HG02840 (cell line): ENCODE data around the gene RSBN1L.
A peak's percentile ranks its signal among the peaks of the same experiment; 100 is the strongest.

Experiments
- ATAC-seq: cut with Tn5 transposase; IDR thresholded peaks from one replicate; pipeline ENCODE4 v1.9.1; 2021; ENCODE audit warnings: mild to moderate bottlenecking, moderate library complexity, moderate number of reproducible peaks; ENCODE audit not compliant: unreplicated experiment, low FRiP score

The RSBN1L gene

DNA sequence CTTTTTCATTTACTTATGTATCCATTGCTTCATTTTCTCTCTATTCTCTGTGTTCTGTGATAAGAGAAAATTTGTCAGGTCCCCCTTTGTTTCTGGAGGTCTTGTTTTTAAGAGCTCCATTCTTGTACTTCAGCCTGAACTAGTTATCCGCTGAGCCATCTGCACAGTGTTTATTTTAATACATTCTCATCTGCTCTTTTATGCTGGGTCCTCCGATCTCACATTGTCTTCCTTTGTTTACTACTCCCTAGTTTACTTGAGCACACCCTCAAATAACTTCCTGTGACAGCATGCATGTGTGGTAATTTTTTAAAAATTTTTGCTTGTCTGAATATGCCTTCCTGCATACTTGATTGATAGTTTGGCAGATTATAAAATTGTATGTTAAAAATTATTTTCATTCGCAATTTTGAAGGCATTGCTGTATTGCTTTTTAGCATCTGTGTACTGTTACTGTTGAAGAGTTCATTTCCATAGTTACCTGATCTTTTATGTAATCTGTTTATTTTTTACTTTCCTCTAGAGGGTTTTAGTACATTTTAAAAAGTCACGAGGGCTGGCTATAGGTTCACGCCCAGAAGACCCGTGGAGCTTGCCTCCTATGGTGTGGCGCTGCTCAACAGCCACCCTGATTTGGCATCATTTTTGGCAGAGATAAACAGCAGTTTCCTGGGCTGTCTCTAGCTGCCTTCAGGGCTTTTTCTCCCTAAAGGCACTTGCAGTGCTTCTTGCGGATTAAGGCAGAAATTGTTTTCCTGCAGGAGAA is 31.9 kb downstream of the RSBN1L start:
- no peak for ATAC-seq

GRCh38 chr7:77729574-77730348 is 33.5 kb downstream of the RSBN1L start:
- ATAC-seq = no peak

DNA sequence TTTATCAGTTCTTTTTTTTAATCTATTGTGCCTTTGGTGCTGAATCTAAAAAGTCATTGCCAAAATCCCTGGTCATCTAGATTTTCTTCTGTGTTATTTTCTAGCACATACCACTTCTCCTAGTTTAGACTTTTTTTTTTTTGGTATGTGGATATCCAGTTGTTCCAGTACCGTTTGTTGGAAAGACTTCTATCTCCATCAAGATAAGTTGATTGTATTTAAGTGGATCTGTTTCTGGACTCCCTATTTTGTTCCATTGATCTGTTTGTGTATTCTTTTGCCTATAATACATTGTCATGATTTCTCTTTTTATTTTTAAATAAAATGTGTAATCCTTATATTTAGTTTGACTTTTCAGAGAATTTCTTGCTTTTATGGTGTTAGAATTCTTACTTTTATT is 35.5 kb downstream of the RSBN1L start:
- ATAC-seq = no peak

- no peak for ATAC-seq
These were observed 38.6 kb downstream of the RSBN1L start for GRCh38 chr7:77734659-77735421.

- ATAC-seq = no peak
These were observed 39.2 kb downstream of the RSBN1L start for GRCh38 chr7:77735457-77735856.

- no peak for ATAC-seq
These were observed 40.7 kb downstream of the RSBN1L start for GRCh38 chr7:77736991-77737390.

DNA sequence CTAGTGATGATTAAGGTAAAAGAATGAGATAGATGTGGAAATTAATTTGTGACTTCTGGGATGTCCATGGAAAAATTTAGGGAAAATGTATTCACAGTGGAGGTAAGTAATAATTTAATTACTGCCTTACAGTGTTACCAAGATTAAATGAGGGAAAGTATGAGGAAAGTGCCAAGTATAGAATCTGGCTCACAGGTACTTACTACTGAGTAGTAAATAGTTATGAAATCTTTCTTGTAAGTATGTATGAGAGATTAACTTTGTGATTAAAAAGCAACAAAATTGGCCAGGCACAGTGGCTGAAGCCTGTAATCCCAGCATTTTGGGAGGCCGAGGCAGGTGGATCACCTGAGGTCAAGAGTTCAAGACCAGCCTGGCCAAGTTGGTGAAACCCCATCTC is 42.1 kb downstream of the RSBN1L start:
- ATAC-seq = no peak

DNA sequence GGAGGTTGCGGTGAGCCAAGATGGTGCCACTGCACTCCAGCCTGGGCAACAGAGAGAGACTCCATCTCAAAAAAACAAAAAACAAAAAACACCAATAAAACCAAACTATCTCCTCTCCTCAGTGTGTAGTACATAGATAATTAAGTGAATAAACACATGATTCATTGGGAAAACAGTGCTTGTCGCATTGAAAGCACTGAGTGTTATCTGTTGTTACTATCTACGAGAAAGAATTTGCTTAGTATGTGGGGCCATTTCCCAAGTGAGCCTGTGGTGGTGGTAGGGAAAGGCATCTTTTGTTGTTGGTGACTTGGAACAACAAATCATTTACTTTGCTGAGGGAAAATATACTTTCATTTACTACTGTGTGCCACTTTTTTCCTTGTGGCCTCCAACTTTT is 42.6 kb downstream of the RSBN1L start:
- no peak for ATAC-seq

- ATAC-seq = no peak
These were observed 44.0 kb downstream of the RSBN1L start for GRCh38 chr7:77740257-77740656.

- no peak for ATAC-seq
These were observed 47.3 kb downstream of the RSBN1L start for GRCh38 chr7:77743518-77743917.

GRCh38 chr7:77745746-77746145 is 49.5 kb downstream of the RSBN1L start:
- no peak for ATAC-seq

- ATAC-seq = no peak
These were observed 50.0 kb downstream of the RSBN1L start for GRCh38 chr7:77746164-77746823.

- ATAC-seq = no peak
These were observed 50.5 kb downstream of the RSBN1L start for GRCh38 chr7:77746824-77747165.

- ATAC-seq = no peak
These were observed 50.9 kb downstream of the RSBN1L start for GRCh38 chr7:77747178-77747577.

GRCh38 chr7:77747718-77748117 is 51.5 kb downstream of the RSBN1L start:
- ATAC-seq = no peak

GRCh38 chr7:77752016-77752415 is 55.8 kb downstream of the RSBN1L start:
- no peak for ATAC-seq

DNA sequence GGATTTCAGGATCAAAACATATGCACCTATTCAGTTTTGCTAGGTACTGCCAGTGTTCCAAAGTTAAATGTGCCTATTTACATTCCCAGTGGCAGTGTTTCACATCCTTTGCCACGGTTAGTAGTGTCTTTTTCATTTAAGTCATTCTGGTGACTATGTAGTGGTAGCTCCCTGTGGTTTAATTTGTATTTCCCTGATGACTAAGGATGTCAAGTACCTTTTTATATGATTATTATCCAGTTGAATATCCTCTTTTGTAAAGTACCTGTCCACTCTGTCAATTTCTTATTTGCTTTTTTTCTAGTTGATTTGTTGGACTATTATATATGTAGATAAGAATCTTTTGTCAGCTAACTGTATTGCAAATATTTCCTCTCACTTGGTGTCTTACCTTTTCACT is 56.9 kb downstream of the RSBN1L start:
- ATAC-seq = no peak

DNA sequence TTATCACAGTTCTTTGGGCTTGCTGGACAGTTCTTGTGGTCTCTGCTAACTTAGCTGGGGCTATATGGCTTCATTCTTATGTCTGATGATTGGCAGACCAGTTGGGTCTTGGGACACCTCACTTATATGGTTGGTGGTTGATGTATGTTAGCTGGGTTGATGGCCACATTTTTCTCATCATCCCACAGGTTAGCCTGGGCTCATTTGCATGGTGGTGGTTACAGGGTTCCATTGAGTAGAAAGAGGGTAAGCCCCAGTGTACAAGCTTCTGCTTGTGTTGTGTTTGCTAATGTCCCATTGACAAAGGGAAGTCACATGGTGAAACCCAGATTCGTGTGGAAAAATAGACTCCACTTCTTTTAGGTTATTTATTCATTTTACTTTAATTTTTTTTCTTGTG is 61.3 kb downstream of the RSBN1L start:
- peak; percentile 81 for ATAC-seq

- no peak for ATAC-seq
These were observed 63.1 kb downstream of the RSBN1L start for GRCh38 chr7:77759294-77759889.

- ATAC-seq = no peak
These were observed 64.7 kb downstream of the RSBN1L start for GRCh38 chr7:77760809-77761453.
